ENCODE measurements around the gene IL15RA. TPM values are rescaled to one million over a fixed set of nuclear protein-coding genes. Genes with fewer than 3 reads are reported as not detected.

Gene IL15RA
- total RNA-seq, 1 donor from 2014 or later, result not detected

DNA sequence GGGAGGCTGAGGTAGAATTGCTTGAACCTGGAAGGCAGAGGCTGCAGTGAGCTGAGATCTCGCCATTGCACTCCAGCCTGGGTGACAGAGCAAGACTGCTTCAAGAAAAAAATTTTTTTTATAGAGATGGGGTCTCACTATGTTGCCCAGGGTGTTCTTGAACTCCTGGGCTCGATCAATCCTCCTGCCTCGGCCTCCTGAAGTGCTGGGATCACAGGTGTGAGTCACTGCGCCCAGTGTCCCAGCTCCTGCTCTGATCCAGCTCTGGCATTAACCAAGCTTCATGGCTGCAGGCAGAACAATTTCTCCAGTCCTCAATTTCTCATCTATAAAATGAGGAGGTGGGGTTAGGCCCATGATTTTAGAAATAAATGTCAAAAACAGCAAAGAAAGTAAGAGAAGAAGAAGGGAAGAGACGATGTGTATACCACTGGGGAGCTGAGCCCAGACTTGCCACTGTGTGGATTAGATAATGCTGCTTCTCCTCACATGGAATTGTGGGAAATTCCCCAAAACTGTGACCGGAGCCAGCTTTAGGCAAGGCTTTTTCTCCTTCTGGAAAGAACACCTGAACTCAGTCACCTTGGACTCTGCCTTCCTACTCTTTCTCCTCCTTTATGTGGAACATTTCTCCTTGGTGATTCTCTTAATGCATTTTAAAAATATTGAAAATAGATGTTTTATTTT lies 25.5 kb downstream of the IL15RA start:
- DNase-seq, result no peak
- peaks cover 4% of the 10 kb centered on the region for H3K9me3 Mint-ChIP-seq (ENCODE audit: unreplicated experiment)
- peaks cover 2% of the 10 kb centered on the region for H3K27me3 Mint-ChIP-seq (ENCODE audit: unreplicated experiment)
- peaks cover 8% of the 10 kb centered on the region for H3K4me1 Mint-ChIP-seq (ENCODE audit: low read depth, unreplicated experiment)
- TF ChIP-seq, protein P1, sequence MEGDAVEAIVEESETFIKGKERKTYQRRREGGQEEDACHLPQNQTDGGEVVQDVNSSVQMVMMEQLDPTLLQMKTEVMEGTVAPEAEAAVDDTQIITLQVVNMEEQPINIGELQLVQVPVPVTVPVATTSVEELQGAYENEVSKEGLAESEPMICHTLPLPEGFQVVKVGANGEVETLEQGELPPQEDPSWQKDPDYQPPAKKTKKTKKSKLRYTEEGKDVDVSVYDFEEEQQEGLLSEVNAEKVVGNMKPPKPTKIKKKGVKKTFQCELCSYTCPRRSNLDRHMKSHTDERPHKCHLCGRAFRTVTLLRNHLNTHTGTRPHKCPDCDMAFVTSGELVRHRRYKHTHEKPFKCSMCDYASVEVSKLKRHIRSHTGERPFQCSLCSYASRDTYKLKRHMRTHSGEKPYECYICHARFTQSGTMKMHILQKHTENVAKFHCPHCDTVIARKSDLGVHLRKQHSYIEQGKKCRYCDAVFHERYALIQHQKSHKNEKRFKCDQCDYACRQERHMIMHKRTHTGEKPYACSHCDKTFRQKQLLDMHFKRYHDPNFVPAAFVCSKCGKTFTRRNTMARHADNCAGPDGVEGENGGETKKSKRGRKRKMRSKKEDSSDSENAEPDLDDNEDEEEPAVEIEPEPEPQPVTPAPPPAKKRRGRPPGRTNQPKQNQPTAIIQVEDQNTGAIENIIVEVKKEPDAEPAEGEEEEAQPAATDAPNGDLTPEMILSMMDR (IDR thresholded peaks at IDR 0.05; ENCODE audit: partially characterized antibody, unreplicated experiment), result no peak
- H3K27ac Mint-ChIP-seq (ENCODE audit: unreplicated experiment), result no peak overlapping the region
- H3K4me3 Mint-ChIP-seq (ENCODE audit: unreplicated experiment), result no peak overlapping the region
- no peaks in the 10 kb centered on the region for H3K36me3 Mint-ChIP-seq (ENCODE audit: unreplicated experiment)

DNA sequence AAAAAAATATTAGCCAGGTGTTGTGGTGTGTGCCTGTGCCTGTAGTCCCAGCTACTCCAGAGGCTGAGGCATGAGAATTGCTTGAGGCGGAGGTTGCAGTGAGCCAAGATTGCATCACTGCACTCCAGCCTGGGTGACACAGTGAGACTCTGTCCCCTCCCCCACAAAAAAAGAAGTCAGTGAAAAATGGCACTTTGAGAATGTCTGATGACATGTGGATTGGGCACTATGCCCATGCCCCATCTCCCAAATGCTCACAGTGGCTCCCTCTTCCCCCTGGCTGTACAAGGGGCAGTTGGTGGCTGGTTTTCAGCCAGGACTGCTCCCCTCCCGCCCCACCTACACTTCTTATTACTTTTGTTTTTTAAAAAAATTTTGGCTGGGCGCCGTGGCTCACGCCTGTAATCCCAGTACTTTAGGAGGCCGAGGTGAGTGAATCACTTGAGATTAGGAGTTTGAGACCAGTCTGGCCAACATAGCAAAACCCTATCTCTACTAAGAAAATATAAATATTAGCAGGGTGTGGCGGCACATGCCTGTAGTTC lies 26.1 kb downstream of the IL15RA start:
- Mint-ChIP-seq H3K27me3 (ENCODE audit: unreplicated experiment) (peaks cover 2% of the 10 kb centered on the region), H3K9me3 (ENCODE audit: unreplicated experiment) (peaks cover 4% of the 10 kb centered on the region), H3K27ac (ENCODE audit: unreplicated experiment) (no peak overlapping the region), H3K4me1 (ENCODE audit: low read depth, unreplicated experiment) (peaks cover 8% of the 10 kb centered on the region), H3K36me3 (ENCODE audit: unreplicated experiment) (no peaks in the 10 kb centered on the region), H3K4me3 (ENCODE audit: unreplicated experiment) (no peak overlapping the region)
- DNase-seq, result no peak
- TF ChIP-seq, protein P1 (IDR thresholded peaks at IDR 0.05; ENCODE audit: partially characterized antibody, unreplicated experiment), result no peak

DNA sequence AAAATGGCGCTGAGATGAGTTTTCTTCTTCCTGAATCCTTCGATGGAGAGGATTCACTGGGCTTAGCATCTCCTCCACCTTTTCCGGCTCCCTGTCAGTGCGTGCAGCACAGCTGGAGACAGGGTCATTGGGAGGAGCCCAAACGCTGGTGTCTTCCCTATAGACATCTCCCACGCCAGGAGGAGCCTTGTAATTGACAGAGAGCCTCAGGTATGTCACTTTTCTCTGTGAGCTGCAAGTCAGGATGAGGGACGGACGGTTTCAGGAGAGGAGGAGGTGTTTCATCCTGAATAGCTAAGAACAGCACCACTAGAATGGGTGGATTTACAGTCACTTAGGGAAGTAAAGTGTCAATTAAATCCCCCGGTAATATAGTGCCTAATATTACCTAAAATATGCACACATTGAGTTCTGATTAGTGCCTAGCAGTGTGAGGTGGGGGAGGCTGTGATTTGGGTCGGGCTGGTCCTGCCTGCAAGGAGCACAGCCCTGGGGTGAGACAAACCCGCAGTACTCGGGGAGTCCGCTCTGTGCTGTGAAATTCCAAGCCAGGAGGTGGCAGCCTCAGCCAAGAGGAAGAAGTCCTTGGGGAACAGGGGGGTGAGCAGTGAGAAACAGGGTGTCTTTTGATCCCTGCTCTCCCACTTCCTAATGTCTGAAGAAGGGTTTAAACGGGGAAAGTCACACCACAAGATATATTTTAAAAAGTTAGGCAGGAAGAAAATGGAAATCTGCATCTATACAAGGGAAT lies 28.2 kb downstream of the IL15RA start:
- H3K27me3 Mint-ChIP-seq (ENCODE audit: unreplicated experiment), result peaks cover 2% of the 10 kb centered on the region
- H3K36me3 Mint-ChIP-seq (ENCODE audit: unreplicated experiment), result no peaks in the 10 kb centered on the region
- peaks cover 4% of the 10 kb centered on the region for H3K9me3 Mint-ChIP-seq (ENCODE audit: unreplicated experiment)
- no peak overlapping the region for H3K4me3 Mint-ChIP-seq (ENCODE audit: unreplicated experiment)
- H3K4me1 Mint-ChIP-seq (ENCODE audit: low read depth, unreplicated experiment), result peaks cover 8% of the 10 kb centered on the region
- no peak overlapping the region for H3K27ac Mint-ChIP-seq (ENCODE audit: unreplicated experiment)
- peak; percentile 62 for DNase-seq
- TF ChIP-seq, protein P1 (IDR thresholded peaks at IDR 0.05; ENCODE audit: partially characterized antibody, unreplicated experiment), result no peak

DNA sequence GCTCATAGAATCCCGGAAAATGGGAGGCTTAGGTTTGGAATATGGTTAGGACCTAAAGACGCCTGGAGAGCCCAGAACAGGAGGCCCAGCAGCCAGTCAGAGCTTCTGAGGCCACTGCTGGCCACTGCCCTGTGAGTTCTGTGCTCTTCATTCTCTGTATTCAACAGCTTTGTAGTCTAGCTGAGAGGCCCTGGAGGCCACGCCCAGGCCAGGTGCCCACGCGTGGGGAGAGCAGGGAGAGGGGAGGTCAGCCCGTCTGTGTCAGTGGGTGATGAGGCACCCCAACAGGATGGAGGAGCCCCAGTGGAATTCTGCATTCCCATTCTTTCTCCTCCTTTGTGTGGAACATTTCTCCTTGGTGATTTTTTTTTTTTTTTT lies 29.1 kb downstream of the IL15RA start:
- H3K27ac Mint-ChIP-seq (ENCODE audit: unreplicated experiment), result no peak overlapping the region
- H3K27me3 Mint-ChIP-seq (ENCODE audit: unreplicated experiment), result peaks cover 2% of the 10 kb centered on the region
- H3K36me3 Mint-ChIP-seq (ENCODE audit: unreplicated experiment), result no peaks in the 10 kb centered on the region
- H3K4me3 Mint-ChIP-seq (ENCODE audit: unreplicated experiment), result no peak overlapping the region
- TF ChIP-seq, protein P1 (IDR thresholded peaks at IDR 0.05; ENCODE audit: partially characterized antibody, unreplicated experiment), result no peak
- DNase-seq, result no peak
- peaks cover 11% of the 10 kb centered on the region for H3K4me1 Mint-ChIP-seq (ENCODE audit: low read depth, unreplicated experiment)
- H3K9me3 Mint-ChIP-seq (ENCODE audit: unreplicated experiment), result peaks cover 4% of the 10 kb centered on the region
